ENCODE results near the gene PRKCE.

PRKCE gene

DNA sequence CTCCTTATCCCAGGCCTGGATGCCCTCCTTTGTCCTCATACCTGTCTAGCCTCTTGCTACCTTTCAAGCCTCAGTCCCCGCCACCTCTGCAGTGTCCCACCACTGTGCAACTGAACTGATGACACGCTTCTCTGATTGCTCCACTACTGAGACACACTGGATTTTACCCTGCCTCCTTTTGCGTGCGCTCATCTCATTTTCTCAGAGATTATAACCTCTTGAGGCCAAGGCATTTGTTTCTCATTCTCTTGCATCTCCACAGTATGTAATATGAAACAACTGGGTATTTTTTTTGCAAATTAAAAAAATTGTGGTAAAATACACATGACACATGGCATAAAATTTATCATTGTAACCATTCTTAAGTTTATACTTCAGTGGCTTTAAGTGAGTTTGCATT, 95.4 kb downstream of the PRKCE start:
- TF ChIP-seq, protein P1, sequence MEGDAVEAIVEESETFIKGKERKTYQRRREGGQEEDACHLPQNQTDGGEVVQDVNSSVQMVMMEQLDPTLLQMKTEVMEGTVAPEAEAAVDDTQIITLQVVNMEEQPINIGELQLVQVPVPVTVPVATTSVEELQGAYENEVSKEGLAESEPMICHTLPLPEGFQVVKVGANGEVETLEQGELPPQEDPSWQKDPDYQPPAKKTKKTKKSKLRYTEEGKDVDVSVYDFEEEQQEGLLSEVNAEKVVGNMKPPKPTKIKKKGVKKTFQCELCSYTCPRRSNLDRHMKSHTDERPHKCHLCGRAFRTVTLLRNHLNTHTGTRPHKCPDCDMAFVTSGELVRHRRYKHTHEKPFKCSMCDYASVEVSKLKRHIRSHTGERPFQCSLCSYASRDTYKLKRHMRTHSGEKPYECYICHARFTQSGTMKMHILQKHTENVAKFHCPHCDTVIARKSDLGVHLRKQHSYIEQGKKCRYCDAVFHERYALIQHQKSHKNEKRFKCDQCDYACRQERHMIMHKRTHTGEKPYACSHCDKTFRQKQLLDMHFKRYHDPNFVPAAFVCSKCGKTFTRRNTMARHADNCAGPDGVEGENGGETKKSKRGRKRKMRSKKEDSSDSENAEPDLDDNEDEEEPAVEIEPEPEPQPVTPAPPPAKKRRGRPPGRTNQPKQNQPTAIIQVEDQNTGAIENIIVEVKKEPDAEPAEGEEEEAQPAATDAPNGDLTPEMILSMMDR (conservative IDR thresholded peaks at IDR 0.05; ENCODE audit: low read depth) = no peak
- no peak overlapping the region for H3K27ac ChIP-seq
- no peak for DNase-seq (ENCODE audit: low spot score)
- ChIA-PET CTCF (no interaction called here), POLR2A (ENCODE audit: low non-redundant PET) (no interaction called here)

DNA sequence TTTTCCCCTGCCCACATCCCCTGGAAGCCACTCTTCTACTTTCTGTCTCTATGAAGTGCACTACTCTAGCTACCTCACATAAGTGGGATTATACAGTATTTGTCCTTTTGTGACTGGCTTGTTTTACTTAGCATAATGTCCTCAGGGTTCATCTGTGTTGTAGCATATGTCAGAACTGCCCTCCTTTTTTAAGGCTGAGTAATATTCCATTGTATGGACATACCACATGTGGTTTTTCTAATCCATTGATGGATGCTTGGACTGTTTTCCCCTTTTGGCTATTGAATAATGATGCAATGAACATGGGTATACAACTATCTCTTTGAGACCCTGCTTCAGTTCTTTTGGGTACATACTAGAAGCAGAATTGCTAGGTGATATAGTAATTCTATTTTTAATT, 95.9 kb downstream of the PRKCE start:
- DNase-seq (ENCODE audit: low spot score) = no peak
- POLR2A ChIA-PET (ENCODE audit: low non-redundant PET) = no interaction called here
- no peak overlapping the region for H3K27ac ChIP-seq
- TF ChIP-seq, protein P1 (conservative IDR thresholded peaks at IDR 0.05; ENCODE audit: low read depth) = no peak
- CTCF ChIA-PET = no interaction called here

DNA sequence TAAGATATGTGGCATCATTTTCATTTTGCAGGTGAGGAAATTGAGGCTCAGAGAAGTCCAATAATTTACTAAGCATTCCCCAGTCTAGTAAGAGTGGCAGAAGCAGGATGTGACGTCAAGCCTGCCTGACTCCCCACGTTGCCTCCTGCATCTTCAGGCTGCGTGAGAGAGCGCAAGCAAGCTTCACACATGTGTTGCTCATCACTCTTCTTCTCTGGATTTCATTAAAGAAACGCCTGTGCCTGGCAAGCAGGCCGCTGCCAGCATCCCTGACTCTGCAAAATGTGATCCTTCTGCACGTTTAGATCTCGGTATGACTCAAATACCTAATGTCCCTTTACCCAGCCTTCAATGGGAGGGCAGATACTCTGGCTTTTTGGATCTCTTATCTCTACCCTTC, 96.8 kb downstream of the PRKCE start:
- no peak for DNase-seq (ENCODE audit: low spot score)

DNA sequence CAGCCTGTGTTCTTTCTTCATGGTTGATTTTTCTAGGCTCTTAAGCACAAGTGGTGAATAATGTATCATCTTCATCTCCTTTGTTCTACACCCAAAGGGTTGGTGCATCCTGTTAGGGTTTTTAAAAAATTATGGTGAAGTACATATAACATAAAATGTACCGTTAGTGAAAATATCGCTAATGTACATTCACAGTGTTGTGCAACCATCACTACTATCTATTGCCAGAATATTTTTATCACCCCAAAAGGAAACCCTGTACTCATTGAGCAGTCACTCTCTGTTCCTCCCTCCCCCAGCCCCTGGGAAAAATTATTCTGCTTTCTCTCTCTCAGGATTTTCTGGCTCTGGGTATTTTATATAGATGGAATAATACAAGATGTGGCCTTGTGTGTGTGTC, 98.5 kb downstream of the PRKCE start:
- POLR2A ChIA-PET (ENCODE audit: low non-redundant PET) = no interaction called here
- TF ChIP-seq, protein P1 (conservative IDR thresholded peaks at IDR 0.05; ENCODE audit: low read depth) = no peak
- H3K27ac ChIP-seq = no peak overlapping the region
- no peak for DNase-seq (ENCODE audit: low spot score)
- CTCF ChIA-PET = no interaction called here

More for the DNA sequence above, 96.8 kb downstream of the PRKCE start:
- no peak overlapping the region for H3K27ac ChIP-seq
- POLR2A ChIA-PET (ENCODE audit: low non-redundant PET) = no interaction called here
- TF ChIP-seq, protein P1 (conservative IDR thresholded peaks at IDR 0.05; ENCODE audit: low read depth) = no peak
- CTCF ChIA-PET = interaction anchor here (0.6 kb wide), 1 partner anchor 36 kb away, joined by 4 read pairs; no protein-coding TSS in a partner anchor

DNA sequence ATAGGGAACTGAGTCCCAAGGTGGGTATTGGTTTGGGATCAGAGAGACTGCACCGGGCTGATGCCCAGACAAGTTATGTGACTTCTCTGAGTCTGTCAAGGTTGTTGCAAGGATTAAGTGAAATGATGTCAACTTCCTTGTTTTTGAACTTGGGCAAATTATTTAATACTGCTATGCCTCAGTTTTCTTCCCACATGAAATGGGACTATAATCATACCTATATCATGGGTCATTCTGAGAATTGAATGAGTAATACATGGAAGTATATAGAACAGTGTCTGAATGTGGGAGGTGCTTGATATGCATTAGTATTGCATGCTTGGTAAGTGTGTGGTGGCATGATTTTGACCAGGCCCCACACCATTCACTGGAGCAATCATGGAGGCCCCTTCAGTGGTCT, 99.0 kb downstream of the PRKCE start:
- no peak overlapping the region for H3K27ac ChIP-seq
- ChIA-PET CTCF (interaction anchor here (0.6 kb wide), 1 partner anchor 38 kb away, joined by 3 read pairs; no protein-coding TSS in a partner anchor), POLR2A (ENCODE audit: low non-redundant PET) (no interaction called here)
- TF ChIP-seq, protein P1 (conservative IDR thresholded peaks at IDR 0.05; ENCODE audit: low read depth) = no peak
- no peak for DNase-seq (ENCODE audit: low spot score)

DNA sequence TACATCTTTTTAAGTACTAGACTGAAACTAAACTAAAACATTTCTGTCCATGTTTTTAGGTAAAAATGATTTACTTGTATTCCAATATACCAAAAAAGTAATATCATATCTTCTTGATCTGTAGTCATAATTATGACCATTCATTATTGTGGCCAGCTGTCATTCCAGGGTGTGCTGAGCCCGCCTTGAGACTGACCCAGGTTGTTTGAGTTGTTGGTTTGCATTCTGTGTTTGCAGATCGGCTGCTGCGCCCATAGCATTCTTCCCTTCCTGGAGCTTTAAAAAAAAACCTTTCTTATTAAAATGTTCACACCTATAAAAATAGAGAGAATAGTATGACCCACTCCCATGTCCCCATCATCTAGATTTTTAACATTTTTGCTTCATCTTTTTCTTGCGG, 101.9 kb downstream of the PRKCE start:
- ChIA-PET CTCF (no interaction called here), POLR2A (ENCODE audit: low non-redundant PET) (no interaction called here)
- DNase-seq (ENCODE audit: low spot score) = no peak
- H3K27ac ChIP-seq = no peak overlapping the region
- TF ChIP-seq, protein P1 (conservative IDR thresholded peaks at IDR 0.05; ENCODE audit: low read depth) = no peak

Data from RWPE1 (cell line).